ENCODE results near the gene TM4SF5.

TM4SF5 gene

DNA sequence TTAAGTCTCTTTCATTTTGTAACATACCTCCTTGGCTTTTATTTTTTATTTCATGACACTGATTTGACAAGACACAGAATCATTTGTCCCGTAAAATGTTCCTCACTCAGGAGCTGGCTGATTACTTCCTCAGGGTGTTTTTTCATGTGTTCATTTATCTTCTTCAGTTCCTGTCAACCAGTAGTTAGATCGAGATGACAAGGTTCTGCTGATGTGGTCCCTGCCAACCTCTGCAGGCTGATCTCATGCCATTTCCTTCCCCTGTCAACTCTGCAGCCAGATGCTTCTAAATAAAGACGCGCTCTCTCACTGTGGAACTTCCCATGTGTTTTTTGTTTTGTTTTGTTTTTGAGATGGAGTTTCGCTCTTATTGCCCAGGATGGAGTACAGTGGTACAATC lies 23.8 kb upstream of the TM4SF5 start:
- DNase-seq (ENCODE audit: low read depth), result no peak

DNA sequence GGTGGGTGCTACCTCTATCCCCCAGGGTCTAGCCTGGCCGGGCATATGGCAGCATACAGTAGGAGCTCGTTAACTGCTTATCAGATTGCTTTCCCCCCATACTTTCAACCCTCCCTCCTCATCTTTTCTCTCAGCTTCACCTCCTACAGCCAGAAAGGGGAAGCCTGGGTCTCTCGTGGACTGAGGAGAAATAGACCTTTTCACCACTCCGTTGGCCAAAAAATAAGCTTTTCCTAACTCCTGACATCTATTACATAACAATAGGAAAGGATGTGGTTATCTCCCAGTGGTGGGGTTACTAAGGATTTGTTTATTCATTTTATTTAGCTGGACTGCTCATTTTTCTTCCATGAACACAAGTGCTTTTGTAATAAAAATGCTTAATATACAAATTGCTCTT lies 23.0 kb upstream of the TM4SF5 start:
- DNase-seq (ENCODE audit: low read depth), result no peak

- DNase-seq (ENCODE audit: low read depth), result no peak
Observed at GRCh38 chr17:4750606-4751005, 21.1 kb upstream of the TM4SF5 start.

DNA sequence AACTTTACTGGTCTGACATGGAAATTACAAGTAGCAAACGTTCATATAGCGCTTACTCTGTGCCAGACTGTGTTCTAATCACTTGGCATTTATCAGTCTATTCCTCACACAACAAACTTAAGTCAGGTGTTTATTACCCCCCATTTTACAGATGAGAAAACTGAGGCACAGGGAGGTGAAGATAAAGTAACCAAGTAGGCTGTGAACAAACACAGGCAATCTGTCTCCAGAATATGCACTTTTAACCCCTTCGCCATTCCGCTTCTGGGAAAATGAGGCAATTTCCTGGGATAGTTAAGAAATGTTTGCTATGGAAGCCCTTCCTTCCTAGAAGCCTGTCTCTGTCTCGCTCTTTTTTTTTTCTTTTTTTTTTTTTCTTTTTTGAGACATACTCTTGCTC lies 19.8 kb upstream of the TM4SF5 start:
- no peak for DNase-seq (ENCODE audit: low read depth)

DNA sequence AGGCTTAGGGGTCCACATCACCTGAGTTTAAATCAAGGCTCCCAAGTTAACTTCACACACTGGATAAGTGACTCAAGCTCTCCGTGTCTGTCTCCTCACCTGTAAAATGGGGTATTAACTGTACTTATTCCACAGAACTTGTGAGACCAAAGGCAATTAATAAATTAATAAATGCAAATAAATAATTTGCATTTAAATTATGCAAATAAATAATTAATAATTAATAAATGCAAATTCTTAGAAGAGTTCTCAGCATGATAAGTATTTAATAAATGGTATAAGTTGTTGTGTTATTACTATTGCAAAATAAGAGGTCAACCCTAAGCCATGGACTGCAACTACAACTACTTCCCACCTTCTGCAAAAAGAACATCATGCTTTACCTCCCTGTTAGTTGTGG lies 18.3 kb upstream of the TM4SF5 start:
- DNase-seq (ENCODE audit: low read depth), result no peak

DNA sequence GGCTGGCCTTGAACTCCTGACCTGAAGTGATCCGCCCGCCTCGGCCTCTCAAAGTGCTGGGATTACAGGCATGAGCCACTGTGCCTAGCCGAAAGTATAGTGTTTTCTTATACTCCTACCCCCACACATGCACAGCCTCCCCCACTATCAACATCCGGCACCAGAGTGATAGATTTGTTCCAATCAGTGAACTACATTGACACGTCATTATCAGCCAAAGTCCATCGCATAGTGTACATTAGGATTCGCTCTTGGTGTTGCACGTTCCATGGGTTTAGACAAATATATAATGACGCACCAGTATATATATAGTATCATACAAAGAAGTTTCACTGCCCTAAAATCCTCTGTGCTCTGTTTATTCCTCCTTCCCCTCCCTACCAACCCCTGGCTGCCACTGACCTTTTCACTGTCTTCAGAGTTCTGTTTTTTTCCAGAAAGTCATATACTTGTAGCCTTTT lies 11.9 kb upstream of the TM4SF5 start:
- DNase-seq (ENCODE audit: low read depth), result no peak

DNA sequence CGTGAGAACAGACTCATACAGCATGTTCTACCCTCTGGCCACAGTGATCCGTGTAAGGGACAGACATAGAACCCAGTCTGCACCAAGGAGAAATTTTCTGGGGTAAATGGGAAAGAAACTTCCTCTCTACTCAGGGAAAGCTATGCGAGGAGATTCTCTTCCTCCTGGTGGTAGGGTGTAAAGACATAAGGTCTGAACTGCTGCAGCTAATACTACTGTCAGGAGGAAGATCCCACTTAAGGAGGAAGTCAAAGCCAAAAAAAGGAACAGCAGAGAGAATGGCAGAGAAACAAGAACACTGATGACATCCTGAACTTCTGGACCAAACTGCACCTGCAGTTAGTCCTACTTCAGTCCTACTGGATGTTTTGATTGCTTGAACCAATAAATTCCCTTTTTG lies 7.1 kb upstream of the TM4SF5 start:
- no peak for DNase-seq (ENCODE audit: low read depth)

GRCh38 chr17:4766201-4766600 lies 5.5 kb upstream of the TM4SF5 start:
- no peak for DNase-seq (ENCODE audit: low read depth)

- no peak for DNase-seq (ENCODE audit: low read depth)
Observed at GRCh38 chr17:4766723-4767122, 5.0 kb upstream of the TM4SF5 start.

DNA sequence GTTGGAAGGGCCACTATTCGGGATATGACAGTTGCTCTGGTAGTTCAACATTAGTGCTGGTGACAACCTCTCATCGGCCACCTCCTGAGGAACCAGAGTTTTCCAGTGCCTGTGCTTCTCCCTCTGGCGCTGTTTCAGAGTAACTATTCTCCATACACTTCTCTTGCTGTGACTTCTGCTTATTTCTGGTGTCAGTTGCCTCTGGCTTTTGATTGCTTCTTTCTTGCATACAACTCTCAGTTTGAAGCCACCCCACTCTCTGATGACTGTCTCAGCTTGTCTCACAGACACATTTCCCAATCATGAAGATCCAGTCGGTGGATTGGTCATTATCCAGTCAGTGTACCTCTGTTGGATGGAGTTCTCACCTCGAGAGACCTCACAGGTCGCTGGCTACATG lies 3.4 kb upstream of the TM4SF5 start:
- DNase-seq (ENCODE audit: low read depth), result no peak

GRCh38 chr17:4769628-4770027 lies 2.1 kb upstream of the TM4SF5 start:
- DNase-seq (ENCODE audit: low read depth), result no peak

- no peak for DNase-seq (ENCODE audit: low read depth)
Observed at GRCh38 chr17:4772235-4772613, 538 bp downstream of the TM4SF5 start.

GRCh38 chr17:4777969-4778760 lies 6.5 kb downstream of the TM4SF5 start:
- no peak for DNase-seq (ENCODE audit: low read depth)

GRCh38 chr17:4780325-4780955 lies 8.8 kb downstream of the TM4SF5 start:
- no peak for DNase-seq (ENCODE audit: low read depth)

GRCh38 chr17:4782652-4783051 lies 11.0 kb downstream of the TM4SF5 start:
- DNase-seq (ENCODE audit: low read depth), result no peak

DNA sequence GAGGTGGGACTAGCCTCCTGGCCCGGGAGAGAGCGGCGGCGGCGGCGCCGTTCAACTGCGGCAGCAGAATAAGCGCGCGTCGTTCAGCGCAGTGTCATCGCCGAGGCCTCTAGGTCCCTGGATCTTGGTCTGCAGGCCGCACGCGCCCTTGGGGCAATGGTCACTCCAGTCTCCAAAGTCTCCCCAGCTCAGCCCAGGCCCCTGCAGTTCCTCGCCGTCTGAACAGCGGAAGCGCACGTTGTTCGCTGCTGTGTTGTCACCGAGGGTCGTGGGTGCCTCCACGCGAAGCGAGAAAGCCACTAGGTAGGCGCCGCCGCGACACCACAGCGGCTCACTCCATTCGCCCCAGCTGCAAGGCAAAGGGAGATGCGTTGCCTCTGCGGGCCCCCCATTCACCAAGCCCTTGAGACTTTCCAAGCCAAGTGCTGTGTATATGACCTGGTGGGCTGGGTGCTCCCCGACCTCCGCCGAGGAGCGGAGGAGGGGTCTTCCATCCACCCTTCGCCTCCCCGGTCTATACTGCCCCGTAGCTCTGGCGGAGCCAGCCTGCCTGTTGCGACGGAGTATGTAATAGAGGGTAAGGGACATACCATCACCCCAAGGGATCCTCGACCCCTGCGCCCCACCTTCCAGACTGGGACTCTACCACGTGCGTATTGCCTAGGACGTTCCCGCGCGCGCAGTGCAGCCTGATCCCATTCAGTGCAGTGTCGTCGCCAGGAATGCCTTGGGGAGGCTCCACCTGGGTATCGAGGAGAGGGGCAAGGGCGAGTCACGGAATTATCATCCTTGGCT lies 13.8 kb downstream of the TM4SF5 start:
- no peak for DNase-seq (ENCODE audit: low read depth)

DNA sequence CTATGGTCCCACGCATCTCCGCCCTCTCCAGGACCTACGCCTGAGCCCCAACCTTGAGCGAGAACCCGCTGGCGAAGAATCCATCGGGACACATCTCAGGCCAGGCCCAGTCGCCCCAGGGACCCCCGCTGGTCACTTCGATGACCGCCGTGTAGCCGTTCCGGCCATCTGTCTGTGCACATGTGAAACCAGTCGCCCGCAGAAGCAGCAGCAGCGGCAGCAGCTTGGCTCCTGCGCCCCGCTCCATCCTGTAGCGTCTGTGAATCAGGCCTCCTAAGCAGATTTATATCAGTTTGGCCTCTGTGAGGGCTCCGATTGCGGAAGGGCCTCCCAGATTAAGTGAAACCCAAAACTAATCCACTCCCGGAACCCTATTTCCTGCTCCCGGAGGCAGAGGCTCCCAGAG lies 14.4 kb downstream of the TM4SF5 start, which contains the start of gene VMO1:
VMO1 (minus strand) TSS at position 259 of the 406 bp plus-strand sequence; CDS start at position 247, 12 bp downstream.
- no peak for DNase-seq (ENCODE audit: low read depth)

GRCh38 chr17:4786516-4786915 lies 14.8 kb downstream of the TM4SF5 start:
- DNase-seq (ENCODE audit: low read depth), result no peak

DNA sequence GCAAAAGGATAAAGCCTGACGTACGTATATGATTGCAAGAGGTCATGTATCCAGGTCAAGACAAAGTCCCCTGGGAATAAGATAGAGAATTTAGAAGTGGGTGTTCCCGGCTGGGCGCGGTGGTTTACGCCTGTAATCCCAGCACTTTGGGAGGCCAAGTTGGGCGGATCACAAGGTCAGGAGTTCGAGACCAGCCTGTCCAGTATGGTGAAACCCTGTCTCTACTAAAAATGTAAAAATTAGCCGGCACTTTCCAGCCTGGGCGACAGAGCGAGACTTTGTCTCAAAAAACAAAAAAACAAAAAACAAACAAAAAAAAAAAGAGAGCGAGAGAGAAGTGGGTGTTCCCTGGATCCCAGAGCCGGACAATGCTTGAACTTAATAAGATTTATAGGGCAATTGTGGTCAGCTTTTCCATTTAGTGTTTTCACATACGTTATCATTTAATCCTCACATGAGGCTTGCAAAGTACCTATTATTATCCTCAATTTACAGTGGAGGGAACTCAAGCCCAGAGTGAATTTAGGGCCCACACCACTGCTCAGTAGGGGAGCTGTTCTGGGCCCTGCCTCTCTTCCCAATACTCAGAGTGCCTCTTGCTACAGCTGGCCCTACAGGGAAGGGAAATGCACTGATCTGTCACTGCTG lies 16.6 kb downstream of the TM4SF5 start:
- DNase-seq (ENCODE audit: low read depth), result no peak

DNA sequence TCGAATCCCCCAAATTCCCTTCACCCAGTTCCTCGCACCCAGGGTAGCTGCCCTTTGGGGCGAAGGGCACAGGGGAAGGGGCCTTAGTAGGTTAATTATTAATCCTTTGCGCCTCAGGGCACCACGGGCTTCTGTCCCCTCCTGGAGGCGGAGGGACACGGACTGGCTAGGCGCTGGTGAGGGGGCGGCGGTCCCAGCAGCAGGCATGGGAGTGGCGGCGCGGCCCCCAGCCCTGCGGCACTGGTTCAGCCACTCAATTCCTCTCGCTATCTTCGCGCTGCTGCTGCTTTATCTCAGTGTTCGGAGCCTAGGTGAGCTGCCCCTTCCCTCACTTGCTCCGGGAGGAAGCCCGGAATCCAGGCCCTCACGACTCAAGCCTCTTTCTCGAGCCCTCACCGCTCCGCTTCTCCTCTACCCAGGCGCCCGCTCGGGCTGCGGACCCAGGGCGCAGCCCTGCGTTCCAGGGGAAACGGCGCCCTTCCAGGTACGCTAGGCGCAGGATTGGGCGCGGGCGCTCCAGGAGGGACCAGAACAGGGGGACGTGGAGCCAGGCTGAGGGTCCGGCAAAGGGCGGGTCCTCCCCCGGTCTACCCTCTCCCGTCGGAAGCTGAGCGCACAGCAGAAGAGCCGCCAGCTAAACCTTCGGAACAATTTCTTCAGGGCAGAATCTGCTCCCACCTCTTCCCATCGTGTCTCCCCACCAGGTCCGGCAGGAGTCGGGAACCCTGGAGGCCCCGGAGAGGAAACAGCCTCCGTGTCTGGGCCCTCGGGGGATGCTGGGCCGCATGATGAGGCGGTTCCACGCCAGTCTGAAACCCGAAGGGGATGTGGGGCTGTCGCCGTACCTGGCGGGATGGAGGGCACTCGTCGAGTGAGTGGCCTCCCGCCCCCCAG lies 17.4 kb downstream of the TM4SF5 start, which contains the start of gene GLTPD2:
GLTPD2 (plus strand) TSS at position 158 of the 894 bp plus-strand sequence; CDS start at position 206, 48 bp downstream.
- no peak for DNase-seq (ENCODE audit: low read depth)

DNA sequence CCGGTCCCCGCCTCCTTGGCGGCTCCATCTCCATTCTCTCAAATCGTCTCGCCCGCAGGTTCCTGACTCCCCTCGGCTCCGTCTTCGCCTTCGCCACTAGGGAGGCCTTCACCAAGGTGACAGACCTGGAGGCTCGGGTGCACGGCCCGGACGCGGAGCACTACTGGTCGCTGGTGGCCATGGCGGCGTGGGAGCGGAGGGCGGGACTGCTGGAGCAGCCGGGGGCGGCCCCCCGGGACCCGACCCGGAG lies 17.9 kb downstream of the TM4SF5 start:
- no peak for DNase-seq (ENCODE audit: low read depth)
